HCT116 (cell line): ENCODE data around the gene FAM13A.

Source experiments
- CBX3 ChIP-seq: IDR thresholded peaks from 2 replicates; pipeline ENCODE4 v1.6.1; 2012; ENCODE audit warnings: low read depth
- EGR1 ChIP-seq: IDR thresholded peaks from 2 replicates; pipeline ENCODE4 v1.6.1; 2012; ENCODE audit warnings: low read depth
- EZH2 ChIP-seq: fragments of 200-600 bp; sonication (generic); IDR thresholded peaks from 2 replicates; pipeline ENCODE4 v1.6.1; 2017; ENCODE audit warnings: antibody characterized with exemption, mixed run types
- JUND ChIP-seq: IDR thresholded peaks from 2 replicates; pipeline ENCODE4 v1.6.1; 2012
- POLR2A ChIP-seq: IDR thresholded peaks from 2 replicates; pipeline ENCODE4 v1.7.0; 2011; ENCODE audit warnings: borderline replicate concordance; ENCODE audit not compliant: insufficient read depth, insufficient read length; ENCODE audit errors: extremely low read depth
- POLR2AphosphoS5 ChIP-seq: IDR thresholded peaks from 2 replicates; pipeline ENCODE4 v1.6.1; 2011; ENCODE audit warnings: mild to moderate bottlenecking, low read depth, low read length, moderate library complexity
- RAD21 ChIP-seq: IDR thresholded peaks from 2 replicates; pipeline ENCODE4 v1.6.1; 2012; ENCODE audit warnings: low read depth, mild to moderate bottlenecking
- SIN3A ChIP-seq: IDR thresholded peaks from 2 replicates; pipeline ENCODE4 v1.6.1; 2012; ENCODE audit warnings: low read depth
- YY1 ChIP-seq: IDR thresholded peaks from 2 replicates; pipeline ENCODE4 v1.6.1; 2011; ENCODE audit warnings: low read length, low read depth, moderate library complexity, mild to moderate bottlenecking; ENCODE audit not compliant: insufficient replicate concordance; ENCODE audit errors: extremely low read depth
- ZNF274 ChIP-seq: fragments of 200-500 bp; sonication (Bioruptor generic); IDR thresholded peaks from 2 replicates; pipeline ENCODE4 v1.6.1; 2014; ENCODE audit warnings: mild to moderate bottlenecking, low read depth, low read length, inconsistent platforms
- TF ChIP-seq, protein P1 (sequence below), 3 experiments: fragments of 200-600 bp in 1 of 3; sonication (generic) in 1 of 3; IDR thresholded peaks in 2 of 3; conservative IDR thresholded peaks in 1 of 3; 2 replicates each; pipeline ENCODE4 v1.5.1; 2012 to 2017; ENCODE audit warnings: low read depth in 2 of 3, low read length in 2 of 3, antibody characterized with exemption in 1 of 3, borderline replicate concordance in 1 of 3, control low read depth in 1 of 3, mild to moderate bottlenecking in 1 of 3, mixed read lengths in 1 of 3, mixed run types in 1 of 3, moderate library complexity in 1 of 3; ENCODE audit not compliant: insufficient read depth in 1 of 3
- TF ChIP-seq, protein P2 (sequence below): IDR thresholded peaks from 2 replicates; pipeline ENCODE4 v1.6.1; 2012
- TF ChIP-seq, protein P3 (sequence below): IDR thresholded peaks from 2 replicates; pipeline ENCODE4 v1.6.1; 2011; ENCODE audit warnings: mild to moderate bottlenecking, low read length, moderate library complexity; ENCODE audit not compliant: insufficient replicate concordance; ENCODE audit errors: extremely low read depth

- TF ChIP-seq, protein P1, sequence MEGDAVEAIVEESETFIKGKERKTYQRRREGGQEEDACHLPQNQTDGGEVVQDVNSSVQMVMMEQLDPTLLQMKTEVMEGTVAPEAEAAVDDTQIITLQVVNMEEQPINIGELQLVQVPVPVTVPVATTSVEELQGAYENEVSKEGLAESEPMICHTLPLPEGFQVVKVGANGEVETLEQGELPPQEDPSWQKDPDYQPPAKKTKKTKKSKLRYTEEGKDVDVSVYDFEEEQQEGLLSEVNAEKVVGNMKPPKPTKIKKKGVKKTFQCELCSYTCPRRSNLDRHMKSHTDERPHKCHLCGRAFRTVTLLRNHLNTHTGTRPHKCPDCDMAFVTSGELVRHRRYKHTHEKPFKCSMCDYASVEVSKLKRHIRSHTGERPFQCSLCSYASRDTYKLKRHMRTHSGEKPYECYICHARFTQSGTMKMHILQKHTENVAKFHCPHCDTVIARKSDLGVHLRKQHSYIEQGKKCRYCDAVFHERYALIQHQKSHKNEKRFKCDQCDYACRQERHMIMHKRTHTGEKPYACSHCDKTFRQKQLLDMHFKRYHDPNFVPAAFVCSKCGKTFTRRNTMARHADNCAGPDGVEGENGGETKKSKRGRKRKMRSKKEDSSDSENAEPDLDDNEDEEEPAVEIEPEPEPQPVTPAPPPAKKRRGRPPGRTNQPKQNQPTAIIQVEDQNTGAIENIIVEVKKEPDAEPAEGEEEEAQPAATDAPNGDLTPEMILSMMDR (IDR thresholded peaks at IDR 0.05 in 2 of 3, conservative IDR thresholded peaks at IDR 0.05 in 1 of 3; ENCODE audit: borderline replicate concordance in 1 of 3, insufficient read depth in 1 of 3, low read depth in 2 of 3, low read length in 2 of 3) = no peak
- TF ChIP-seq YY1 (no peak), EGR1 (no peak), POLR2A (no peak), EZH2 (no peak), CBX3 (no peak), RAD21 (no peak), SIN3A (no peak), POLR2AphosphoS5 (no peak), JUND (no peak), ZNF274 (no peak)
- TF ChIP-seq, protein P2, sequence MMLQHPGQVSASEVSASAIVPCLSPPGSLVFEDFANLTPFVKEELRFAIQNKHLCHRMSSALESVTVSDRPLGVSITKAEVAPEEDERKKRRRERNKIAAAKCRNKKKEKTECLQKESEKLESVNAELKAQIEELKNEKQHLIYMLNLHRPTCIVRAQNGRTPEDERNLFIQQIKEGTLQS = no peak
- TF ChIP-seq, protein P3, sequence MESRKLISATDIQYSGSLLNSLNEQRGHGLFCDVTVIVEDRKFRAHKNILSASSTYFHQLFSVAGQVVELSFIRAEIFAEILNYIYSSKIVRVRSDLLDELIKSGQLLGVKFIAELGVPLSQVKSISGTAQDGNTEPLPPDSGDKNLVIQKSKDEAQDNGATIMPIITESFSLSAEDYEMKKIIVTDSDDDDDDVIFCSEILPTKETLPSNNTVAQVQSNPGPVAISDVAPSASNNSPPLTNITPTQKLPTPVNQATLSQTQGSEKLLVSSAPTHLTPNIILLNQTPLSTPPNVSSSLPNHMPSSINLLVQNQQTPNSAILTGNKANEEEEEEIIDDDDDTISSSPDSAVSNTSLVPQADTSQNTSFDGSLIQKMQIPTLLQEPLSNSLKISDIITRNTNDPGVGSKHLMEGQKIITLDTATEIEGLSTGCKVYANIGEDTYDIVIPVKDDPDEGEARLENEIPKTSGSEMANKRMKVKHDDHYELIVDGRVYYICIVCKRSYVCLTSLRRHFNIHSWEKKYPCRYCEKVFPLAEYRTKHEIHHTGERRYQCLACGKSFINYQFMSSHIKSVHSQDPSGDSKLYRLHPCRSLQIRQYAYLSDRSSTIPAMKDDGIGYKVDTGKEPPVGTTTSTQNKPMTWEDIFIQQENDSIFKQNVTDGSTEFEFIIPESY = no peak
These were observed 99.4 kb downstream of the FAM13A start for GRCh38 chr4:88957570-88957969.
